Measurements from ENCODE around the gene AXIN2.

AXIN2 gene

DNA sequence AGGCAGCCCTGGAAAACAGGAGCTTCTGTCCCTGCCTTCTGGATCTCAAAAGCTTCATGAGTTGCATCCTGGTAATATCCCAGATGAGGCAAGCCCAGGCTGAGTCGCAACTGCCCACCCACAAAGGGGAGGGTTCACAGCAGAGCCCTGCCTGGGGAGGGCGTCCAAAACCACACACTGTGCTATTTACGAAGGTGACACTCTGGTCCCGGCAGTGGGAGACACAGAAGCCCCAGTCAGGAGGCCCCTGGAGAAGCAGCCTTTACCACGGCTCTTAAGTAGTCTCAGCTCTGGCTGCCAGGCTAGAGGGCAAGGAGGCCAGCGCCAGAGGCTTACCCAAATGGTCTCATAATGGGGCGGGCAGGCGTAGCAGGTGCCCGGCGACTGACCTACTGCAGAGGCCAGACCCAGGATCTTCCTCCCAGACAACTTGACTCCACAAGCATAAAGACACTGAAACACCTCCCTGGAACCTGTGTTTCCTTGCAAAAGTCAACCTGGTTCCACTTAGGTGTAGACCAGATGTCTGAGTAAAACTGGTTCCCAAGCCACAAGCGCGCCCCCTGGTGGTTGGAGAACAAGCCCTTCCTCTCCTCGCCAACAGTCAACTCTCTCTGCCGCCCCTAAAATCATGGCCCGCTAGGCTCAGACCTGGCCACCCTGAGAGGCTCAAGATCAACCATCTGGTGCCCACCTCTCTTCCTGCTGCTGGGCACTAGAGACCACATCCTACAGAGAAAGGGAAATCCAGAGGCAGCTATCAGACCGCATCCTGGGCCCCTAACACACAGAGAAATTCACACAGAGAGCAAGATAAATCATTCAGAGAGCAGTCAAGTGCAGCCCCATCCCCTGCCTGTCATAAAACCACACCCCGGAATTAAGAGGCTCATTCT lies 5.2 kb downstream of the AXIN2 start:
- no peak for DNase-seq (ENCODE audit: low read depth)

DNA sequence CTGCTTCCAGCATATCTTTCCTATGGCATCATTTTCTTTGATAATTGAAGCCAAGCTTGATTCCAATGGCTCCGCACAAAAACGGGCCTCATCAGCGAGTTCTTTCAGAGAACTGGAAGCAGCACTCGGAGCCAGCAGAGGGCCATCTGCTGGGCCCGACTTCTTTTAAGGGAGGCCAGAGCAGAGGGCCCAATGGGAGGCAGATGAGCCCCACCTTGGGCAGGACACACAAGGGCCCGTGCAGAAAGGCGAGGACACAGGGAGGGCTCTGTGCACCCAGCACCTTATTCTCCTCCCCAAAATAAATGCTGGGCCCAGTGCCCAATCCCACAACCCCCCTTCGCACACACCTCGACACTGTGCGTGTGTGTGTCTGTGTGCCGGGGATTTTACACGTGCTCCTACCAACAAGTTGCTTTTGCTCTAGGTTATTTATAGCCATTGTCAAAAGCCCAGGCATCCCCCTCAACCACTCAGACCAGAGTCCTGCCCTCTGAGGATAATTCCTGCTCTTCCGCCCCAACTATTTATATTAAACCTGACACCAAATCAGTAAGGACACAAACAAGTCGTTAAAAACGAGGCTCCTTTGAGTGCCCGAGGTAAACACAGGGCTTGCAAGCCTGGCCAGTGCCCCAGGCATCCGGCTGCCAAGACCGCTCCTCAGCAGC lies 6.8 kb downstream of the AXIN2 start:
- DNase-seq (ENCODE audit: low read depth): no peak

DNA sequence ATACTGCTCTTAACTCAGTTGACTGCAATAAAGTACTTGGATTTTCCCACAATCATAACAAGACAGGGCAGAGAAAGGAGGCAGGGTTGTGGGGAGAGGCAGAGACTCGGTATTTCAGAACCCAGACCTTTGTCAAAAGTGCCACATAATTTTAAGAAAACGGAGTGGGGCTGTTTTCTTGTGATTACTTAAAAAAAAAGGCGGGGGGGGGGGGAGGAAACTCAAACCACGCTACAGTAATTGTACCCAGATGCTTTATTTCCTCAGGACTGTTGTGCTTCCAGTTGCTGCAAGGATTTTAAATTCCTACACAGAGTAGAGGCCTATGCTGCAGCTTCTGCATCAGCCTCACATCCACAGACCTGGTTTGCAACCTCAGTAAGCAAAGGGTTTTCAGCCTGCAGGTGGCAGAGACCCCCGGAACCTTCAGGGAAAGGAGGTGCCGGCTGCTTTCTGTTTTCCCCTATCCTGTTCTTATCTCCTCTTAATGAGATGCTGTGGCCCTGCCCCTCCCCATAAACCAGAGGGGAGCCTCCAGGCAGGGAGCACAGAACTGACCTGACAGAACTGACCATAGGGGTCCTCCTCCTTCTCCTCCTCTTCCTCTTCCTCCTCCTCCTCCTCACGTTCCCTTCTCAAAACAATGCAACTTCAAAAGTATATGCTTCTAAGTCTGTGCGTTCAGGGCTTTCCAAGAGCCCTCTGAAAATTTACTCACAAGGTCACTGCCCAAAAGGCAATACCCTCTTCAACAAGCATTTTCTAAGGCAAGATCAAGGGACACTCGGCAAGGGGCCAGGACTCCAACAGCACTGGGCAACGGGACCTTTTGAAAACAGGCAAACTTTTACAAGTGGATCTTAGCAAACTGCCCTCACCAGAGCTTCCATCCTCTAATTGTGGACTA lies 7.5 kb downstream of the AXIN2 start:
- no peak for DNase-seq (ENCODE audit: low read depth)

DNA sequence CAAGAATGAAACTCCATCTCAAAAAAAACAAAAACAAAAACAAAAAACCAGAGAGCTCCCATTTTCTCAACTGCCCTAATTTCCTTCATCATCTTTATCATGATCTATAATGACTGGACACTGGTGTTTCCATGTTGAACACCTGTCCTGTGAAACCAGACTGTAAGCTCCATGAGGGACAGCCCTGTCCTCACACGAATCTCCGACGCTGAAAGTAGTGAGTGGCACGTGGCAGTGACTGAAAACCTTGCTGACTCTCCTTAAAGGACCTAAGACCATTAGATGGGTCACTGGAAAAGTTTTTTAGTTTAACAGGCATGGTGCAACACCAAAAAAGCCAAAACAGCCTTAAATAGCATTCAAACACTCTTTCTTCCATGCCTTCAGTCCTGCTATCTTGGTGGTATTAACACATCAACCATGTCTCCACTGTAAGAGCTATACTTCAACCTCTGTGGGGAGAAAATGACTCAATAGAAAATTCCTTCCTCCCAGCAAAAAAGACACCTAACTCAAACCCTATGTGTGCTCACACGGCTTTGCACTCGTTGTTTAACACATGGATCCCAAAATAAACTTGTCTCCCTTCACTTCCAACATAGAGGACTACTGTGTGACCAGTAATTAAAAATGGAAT lies 8.3 kb downstream of the AXIN2 start:
- peak; percentile 94 for DNase-seq (ENCODE audit: low read depth)

DNA sequence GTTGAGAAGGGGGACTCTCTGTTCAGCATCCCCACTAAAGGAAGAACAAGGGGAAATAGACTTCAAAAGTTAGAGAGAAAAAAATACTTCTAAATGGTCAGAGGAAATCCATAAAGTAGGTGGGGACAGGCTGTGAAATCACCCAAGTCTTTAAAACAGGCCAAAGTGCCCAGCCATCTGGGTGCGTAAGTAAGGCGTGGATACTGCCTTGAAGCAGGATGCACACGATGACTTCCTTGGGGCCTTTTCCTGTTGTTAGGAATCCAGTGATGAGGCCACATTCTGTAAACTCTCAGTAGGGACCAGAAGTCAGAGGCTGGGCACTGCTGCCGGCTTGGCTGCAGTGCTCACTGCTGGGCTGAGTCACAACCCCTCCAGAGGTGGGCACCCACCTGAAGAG lies 9.2 kb downstream of the AXIN2 start:
- no peak for DNase-seq (ENCODE audit: low read depth)

DNA sequence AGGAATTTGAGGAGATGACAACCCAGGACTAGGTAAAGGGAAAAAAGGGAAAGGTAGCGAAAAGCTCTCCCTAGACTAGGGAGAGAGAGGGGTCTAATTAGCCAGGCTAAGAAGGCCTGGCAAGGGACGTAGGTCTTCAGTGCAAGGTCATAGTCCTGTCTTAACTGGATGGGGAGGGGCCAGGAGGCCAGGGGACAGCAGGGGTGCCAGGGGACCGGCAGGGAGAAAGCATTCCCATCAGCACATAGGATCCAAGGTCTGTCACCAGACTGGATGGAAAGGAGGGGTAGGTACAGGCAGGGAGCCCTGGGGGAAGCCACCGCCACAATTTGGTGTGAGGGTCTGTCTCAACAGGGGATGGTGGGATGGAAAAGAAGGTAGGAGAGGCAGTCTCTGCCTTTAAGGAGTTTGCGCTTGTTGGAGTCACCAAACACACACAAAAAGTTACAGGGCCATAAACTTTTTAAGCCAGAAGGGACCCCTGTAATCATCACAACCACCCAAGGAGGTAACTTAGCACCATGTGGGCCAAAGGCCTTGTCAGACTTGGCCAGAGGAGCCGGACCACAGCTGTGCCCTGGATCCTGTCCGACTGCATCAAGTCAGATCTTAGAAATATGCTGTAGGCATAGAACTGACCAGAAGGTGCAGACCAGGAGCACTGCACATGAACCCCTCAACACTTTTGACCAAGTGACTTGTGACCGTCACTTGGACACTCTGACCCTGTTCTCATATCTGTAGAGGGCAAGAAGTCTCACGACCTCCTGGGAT lies 10.0 kb downstream of the AXIN2 start:
- no peak for DNase-seq (ENCODE audit: low read depth)

DNA sequence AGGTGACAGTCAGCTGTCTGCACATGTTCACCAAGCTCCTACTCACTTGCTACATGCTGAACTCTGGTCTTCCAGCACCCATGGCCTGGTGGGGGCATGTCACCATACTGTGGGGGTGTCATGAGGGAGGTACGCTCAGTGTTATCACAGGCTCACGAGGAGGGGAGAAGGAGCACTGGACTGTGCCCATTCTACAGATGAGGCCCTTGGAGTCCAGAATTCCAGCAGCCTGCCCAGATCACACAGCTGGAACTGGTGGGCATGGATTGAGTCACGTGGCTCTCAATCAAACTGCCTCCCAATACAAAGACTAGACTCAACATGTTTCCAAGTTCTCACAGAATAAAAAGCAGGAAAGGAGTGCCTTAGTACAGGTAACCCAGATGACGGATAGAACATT lies 10.7 kb downstream of the AXIN2 start:
- no peak for DNase-seq (ENCODE audit: low read depth)

DNA sequence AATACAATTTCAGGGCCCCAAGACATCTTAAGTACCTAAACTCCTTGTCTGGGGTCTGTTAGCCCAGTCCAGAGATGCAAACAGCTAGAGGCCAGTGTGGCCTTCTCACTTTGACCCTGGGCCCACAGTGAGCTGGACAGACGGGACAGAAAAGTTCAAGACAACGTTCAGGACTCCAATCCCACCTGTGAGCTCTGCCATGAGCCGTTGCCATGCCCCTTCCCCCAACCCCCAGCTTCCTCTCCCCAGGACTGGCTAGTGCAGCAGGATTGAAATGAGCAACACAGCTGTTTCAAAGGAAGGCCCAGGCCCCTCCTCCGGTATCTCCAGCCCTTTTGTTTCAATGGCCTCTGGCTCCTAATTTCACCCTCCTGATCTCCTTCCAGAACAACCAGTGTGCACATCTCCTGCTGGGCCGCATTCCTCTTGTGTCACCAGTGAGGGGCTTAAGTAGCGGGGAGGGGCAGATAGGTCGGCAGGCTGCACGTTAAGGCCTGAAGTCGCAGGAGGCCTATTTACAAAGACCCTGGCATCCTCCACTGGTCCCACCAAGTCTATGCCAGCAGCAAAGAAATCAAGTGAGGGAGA lies 11.3 kb downstream of the AXIN2 start:
- DNase-seq (ENCODE audit: low read depth): no peak

DNA sequence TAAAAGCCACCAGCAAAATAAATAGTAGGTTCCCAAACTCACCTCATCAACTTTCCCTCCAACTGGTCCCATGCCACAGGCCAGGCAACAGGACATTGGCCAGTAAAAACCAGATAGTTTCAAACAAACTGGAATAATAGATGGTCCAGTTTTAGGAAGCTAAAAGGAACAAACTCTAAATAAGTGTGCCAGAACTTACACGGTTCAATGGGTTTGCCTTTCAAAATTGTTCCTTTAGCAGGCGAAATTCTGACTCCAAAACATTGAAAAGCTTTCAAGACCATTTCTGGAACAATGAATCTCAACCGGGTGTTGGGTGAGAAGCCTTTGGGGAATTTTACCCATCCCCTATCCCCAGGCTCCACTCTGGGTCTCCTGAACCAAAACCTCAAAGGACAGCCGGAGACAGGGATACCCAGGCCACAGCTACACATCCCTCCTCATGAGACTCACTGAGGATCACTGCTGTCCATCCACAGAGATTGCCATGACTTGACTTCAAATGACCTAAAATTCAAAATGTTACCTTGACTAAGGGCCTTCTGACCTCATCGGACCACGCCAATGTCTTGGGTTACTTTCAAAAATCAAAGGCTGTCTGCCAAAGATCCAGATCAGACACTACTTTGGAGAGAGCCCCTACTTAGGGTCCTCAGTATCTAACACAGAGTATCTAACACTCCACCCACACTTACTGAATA lies 13.0 kb downstream of the AXIN2 start:
- DNase-seq (ENCODE audit: low read depth): no peak

DNA sequence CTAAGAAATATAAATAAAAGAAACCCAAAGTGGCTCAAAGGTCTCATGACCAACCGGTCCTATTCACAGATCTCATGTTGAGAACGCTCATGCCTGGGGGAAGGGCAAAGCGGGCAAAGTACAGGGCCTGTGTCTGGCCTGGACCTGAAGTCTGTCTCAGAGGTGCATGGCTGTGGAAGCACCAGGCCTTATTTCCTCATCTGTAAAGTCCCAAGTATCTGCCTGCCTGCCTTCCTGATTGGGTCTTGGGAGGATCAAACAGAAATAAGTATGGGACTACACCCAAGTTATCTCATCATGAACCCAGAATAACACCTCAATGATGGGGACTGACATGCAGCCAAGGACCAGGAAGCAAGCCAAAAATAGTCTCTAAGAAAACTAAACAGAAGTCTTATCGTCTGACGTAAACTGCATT lies 14.2 kb downstream of the AXIN2 start:
- no peak for DNase-seq (ENCODE audit: low read depth)

DNA sequence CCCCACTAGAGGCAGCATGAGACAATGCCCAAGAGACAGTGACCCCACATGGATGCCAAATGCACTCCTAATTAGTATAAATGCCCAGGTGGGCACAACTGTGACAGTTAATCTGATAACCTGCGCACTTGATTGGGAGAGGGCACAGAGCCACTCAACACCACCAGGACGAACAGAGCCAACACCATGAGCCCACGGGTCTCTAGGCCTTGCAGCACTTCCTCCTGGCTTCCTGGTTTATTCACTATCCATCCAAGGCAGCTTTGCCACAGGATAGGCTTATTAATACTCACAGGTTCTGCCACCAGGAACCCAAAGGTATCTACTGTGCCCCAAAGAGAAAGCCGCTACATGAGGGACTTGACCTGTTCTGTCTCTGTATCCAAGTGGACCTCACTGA lies 14.9 kb downstream of the AXIN2 start:
- DNase-seq (ENCODE audit: low read depth): no peak

DNA sequence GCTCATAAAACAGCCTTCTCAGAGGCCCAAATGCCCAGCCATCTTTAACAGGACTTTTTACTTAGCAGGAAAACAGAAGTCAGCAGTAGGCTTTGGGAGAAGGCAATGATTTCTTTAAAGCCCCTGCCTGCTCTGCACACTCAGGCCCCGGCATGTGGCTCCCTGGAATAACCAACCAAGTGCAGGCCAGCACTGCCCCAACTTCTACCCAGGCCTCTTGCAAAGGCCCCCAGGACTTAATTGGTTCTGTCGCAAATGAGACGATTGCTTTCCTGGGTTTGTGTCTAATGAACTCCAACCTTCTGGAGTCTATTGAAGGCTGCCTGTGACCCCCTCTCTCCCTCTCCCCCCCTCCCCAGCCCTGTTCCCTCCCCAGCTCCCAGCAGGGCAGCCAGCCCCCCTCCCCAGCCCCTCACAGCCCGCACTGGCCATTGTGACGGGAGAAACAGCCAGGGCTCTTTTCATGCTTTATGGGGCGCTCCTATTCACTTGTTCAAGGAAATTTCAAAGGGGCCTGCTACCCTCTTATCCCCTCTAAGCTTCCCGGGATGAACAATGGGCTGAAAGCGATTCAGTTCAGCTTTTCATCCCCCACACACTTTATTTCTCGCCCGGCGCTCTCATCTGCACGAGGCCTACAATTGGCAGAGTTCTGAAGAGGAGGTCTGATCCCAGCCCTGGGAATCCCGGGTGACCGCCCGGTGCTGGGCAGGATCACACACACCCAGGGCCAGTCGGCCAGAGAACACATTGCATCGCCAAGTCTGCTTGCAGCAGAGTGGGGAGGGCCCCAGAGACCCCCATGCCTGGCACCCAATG lies 15.5 kb downstream of the AXIN2 start:
- no peak for DNase-seq (ENCODE audit: low read depth)

DNA sequence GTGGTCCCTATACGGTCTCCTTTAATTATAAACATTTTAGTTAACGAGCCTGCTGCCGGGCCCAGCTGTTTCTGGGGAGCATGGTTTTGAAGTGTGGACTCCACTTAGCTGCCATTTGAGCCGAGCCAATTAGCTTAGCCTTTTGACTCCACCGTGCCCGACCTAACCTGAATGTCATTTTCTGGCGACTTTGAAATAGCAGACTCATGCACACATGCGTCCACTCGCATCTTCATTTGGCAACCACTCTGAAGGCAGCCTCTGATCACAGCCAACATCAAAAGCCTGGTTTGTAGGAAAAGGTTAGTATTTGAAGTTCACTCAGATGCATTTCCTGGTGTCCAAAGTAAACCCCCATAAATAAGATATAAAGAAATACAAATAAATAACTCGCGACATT lies 16.8 kb downstream of the AXIN2 start:
- DNase-seq (ENCODE audit: low read depth): no peak

DNA sequence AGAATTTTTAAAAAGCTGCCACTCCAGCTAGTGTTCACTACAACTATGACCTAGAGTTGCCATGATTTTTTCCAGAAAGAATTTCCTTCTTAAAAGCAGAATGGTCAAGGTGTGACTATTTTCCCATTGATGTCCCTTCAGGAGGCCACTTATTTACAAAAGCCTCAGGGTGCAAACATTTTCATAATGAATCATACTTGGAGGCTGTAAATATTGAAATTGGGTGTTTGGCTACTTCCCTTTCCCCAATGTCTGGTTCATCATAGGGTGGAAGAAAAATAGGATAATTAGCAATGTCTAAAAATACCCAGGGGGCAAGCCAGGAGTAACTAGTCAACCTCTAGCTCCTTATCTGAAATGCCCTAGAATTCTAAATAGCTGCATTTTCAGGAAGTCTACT lies 18.8 kb downstream of the AXIN2 start:
- no peak for DNase-seq (ENCODE audit: low read depth)

DNA sequence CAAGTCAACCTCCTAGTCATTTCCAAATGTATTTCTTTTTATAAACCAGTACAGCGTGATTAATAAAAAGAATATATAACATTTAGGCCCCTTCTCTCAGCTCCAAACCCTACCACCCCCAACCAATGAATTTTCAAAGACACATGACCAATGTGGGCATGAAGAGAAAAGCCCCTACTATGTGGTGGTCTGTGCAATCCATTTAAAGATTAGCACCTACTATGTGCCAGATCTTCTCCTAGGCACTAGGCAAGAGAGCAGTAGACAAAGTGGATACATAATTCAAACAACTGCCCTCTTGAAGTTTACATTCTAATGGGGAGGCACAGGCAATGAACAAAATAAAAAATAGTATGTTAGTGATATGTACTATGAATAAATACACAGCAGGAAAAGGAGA lies 19.4 kb downstream of the AXIN2 start:
- no peak for DNase-seq (ENCODE audit: low read depth)

DNA sequence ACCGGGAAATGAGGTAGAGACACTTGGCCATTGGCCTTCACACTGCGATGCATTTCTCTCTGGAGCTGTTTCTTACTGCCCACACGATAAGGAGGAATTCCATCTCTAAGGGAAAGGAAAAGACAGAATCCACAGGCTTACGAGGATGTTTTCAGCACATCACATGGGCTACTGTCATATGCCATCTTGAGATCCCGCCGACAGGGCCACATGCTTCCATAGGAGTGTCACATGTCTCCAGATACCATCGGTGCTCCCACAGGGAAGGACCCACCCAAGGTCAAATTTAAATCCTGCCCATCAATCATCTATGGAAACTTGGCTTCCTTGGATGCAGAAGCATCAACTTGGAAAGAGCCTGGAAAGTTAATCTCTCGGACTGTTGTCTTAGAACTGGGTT lies 20.0 kb downstream of the AXIN2 start:
- no peak for DNase-seq (ENCODE audit: low read depth)

DNA sequence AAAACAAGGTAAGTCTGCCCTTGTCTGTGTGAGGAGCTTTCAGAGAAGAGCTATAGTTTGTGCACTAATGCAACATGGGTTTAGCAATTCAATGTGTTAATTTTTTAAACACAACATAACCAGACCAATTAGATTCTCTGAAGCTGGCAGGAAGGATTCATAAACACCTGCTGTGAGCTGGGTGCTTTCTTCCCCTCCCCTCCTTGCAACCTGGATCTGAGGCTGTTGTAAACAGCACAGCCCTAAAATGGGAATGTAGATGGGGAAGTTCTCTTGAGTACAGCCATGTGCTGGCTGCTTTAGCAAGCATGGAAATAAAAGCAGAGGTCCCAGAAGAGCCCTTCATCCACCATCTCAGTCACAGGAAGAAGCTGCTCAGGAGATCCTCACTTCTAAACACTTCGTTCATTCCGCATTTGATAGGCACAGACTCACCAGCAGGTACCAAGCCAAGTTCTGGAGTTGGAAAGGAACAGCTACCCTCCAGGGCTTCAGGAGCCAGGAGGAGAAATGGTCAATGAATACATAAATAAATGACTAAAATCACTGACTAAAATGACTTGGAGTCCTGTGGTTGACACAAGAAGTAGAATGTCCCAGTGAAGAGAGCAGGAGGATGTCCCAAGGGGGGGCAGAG lies 21.7 kb downstream of the AXIN2 start:
- DNase-seq (ENCODE audit: low read depth): no peak

DNA sequence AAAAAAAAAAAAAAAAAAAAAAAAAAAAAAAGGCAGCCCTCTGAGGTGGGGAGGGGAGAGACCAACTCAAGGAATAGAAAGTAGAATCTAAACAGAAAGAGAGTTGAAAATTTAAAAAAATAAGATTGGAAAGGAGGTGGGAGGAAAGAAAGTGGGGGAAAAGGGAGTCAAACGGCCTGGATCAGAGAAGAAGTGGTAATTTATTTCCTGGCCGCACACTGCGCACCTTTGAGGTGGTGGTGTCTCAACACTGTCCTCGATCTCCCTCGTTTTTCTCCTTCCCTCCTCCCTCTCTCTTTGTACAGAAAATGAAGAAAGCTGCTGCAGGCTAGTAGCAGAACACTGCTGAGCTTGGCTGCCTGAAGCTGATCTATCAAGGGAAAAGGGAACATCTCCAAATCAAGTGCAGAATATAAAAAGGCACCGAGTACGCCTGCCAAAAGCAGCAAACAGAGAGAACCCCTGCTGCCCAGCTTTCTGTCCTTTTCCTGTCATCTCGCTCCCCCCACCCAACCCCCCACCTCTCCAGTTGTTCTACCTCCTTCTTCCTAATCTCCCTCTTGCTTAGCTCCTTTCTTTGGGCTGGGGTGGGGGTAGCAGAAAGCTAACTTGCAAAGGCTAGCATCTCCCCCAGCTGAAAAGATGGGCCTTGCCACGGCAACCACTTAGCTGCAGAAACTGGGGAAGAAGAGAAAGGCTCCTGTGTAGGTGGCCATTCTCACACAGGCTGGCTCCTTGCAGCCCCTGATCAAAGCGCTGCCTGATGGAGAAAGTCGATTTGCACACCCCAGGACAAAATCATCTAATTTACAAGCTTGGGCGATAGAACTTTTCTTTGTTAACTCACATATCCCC lies 22.5 kb downstream of the AXIN2 start:
- no peak for DNase-seq (ENCODE audit: low read depth)
